Measurements from ENCODE around the gene TSEN15. TPM values are rescaled to one million over a fixed set of nuclear protein-coding genes. Genes with fewer than 3 reads are reported as not detected.

The TSEN15 gene
- total RNA-seq, 2 experiments from 2014 or later = 11.2 to 12.2 TPM

- Mint-ChIP-seq H3K4me3 (no peak overlapping the region), H3K27ac (no peak overlapping the region), H3K9me3 (no peaks in the 10 kb centered on the region), H3K4me1 (ENCODE audit: low read depth) (peaks cover 36% of the 10 kb centered on the region), H3K27me3 (no peaks in the 10 kb centered on the region), H3K36me3 (ENCODE audit: low read depth) (peaks cover 60% of the 10 kb centered on the region)
- POLR2A ChIA-PET = interaction anchor here (0.8 to 1.2 kb wide), 3 partner anchors 9 to 752 kb away, joined by 3 read pairs; partner anchors contain the start of gene TSEN15
- no peak overlapping the region for H3K4me3 ChIP-seq (ENCODE audit: low read length)
- no peak for ATAC-seq (ENCODE audit: poor library complexity)
- CTCF ChIA-PET = no interaction called here
- no peak for DNase-seq
- intact Hi-C loops (cut with DNase I, micrococcal nuclease) = no loop called here
- H3K4me1 ChIP-seq (ENCODE audit: insufficient read depth, low read length) = no peaks in the 10 kb centered on the region
- H3K27ac ChIP-seq (ENCODE audit: low read depth in 1 of 2, low read length in 2 of 2) = no peak overlapping the region
- H3K9me3 ChIP-seq (ENCODE audit: control insufficient read depth in 1 of 2, insufficient read depth in 1 of 2, low read length in 2 of 2) = no peaks in the 10 kb centered on the region
- peaks cover 8% of the 10 kb centered on the region for H3K36me3 ChIP-seq (ENCODE audit: insufficient read depth, low read length)
- TF ChIP-seq CTCF (IDR thresholded peaks at IDR 0.05) = no peak
- no peaks in the 10 kb centered on the region for H3K27me3 ChIP-seq (ENCODE audit: control insufficient read depth in 1 of 2, insufficient read depth in 2 of 2, low read length in 2 of 2)
Measured at GRCh38 chr1:184060316-184060715, 8.8 kb downstream of the TSEN15 start.

GRCh38 chr1:184061396-184062003 is 10.0 kb downstream of the TSEN15 start:
- CTCF ChIA-PET = no interaction called here
- Mint-ChIP-seq H3K9me3 (no peaks in the 10 kb centered on the region), H3K27ac (no peak overlapping the region), H3K27me3 (no peaks in the 10 kb centered on the region), H3K36me3 (ENCODE audit: low read depth) (peaks cover 63% of the 10 kb centered on the region), H3K4me1 (ENCODE audit: low read depth) (peaks cover 34% of the 10 kb centered on the region), H3K4me3 (no peak overlapping the region)
- no peaks in the 10 kb centered on the region for H3K9me3 ChIP-seq (ENCODE audit: control insufficient read depth in 1 of 2, insufficient read depth in 1 of 2, low read length in 2 of 2)
- no peaks in the 10 kb centered on the region for H3K4me1 ChIP-seq (ENCODE audit: insufficient read depth, low read length)
- DNase-seq (no peak), ATAC-seq (ENCODE audit: poor library complexity) (no peak)
- no peak overlapping the region for H3K27ac ChIP-seq (ENCODE audit: low read depth in 1 of 2, low read length in 2 of 2)
- no peak overlapping the region for H3K4me3 ChIP-seq (ENCODE audit: low read length)
- H3K27me3 ChIP-seq (ENCODE audit: control insufficient read depth in 1 of 2, insufficient read depth in 2 of 2, low read length in 2 of 2) = no peaks in the 10 kb centered on the region
- H3K36me3 ChIP-seq (ENCODE audit: insufficient read depth, low read length) = peaks cover 8% of the 10 kb centered on the region
- intact Hi-C loops (cut with DNase I, micrococcal nuclease) = no loop called here
- no peak for TF ChIP-seq CTCF (IDR thresholded peaks at IDR 0.05)
- POLR2A ChIA-PET = no interaction called here

GRCh38 chr1:184062640-184063286 is 11.2 kb downstream of the TSEN15 start:
- Histone ChIP-seq H3K36me3 (ENCODE audit: insufficient read depth, low read length) (peaks cover 2% of the 10 kb centered on the region), H3K27ac (ENCODE audit: low read depth in 1 of 2, low read length in 2 of 2) (no peak overlapping the region), H3K4me3 (ENCODE audit: low read length) (no peak overlapping the region), H3K27me3 (ENCODE audit: control insufficient read depth in 1 of 2, insufficient read depth in 2 of 2, low read length in 2 of 2) (no peaks in the 10 kb centered on the region), H3K9me3 (ENCODE audit: control insufficient read depth in 1 of 2, insufficient read depth in 1 of 2, low read length in 2 of 2) (no peaks in the 10 kb centered on the region), H3K4me1 (ENCODE audit: insufficient read depth, low read length) (no peaks in the 10 kb centered on the region)
- peaks cover 62% of the 10 kb centered on the region for H3K36me3 Mint-ChIP-seq (ENCODE audit: low read depth)
- H3K27ac Mint-ChIP-seq = no peak overlapping the region
- ChIA-PET CTCF (no interaction called here), POLR2A (interaction anchor here (2.5 kb wide), 1 partner anchor 11 kb away, joined by 11 read pairs; the partner anchor contains the start of gene TSEN15)
- no peaks in the 10 kb centered on the region for H3K9me3 Mint-ChIP-seq
- ATAC-seq (ENCODE audit: poor library complexity) (no peak), DNase-seq (no peak)
- no peak for TF ChIP-seq CTCF (IDR thresholded peaks at IDR 0.05)
- no peak overlapping the region for H3K4me3 Mint-ChIP-seq
- no peaks in the 10 kb centered on the region for H3K27me3 Mint-ChIP-seq
- peaks cover 28% of the 10 kb centered on the region for H3K4me1 Mint-ChIP-seq (ENCODE audit: low read depth)
- intact Hi-C loops (cut with DNase I, micrococcal nuclease) = no loop called here

All from CD4-positive, alpha-beta T cell (primary cell).